C4-2B (cell line): ENCODE results near the gene SLC9A4.

Experiments used
- CTCF ChIP-seq: fragments of 450-650 bp; conservative IDR thresholded peaks from 2 replicates; pipeline ENCODE4 v1.5.1; 2017; ENCODE audit warnings: mild to moderate bottlenecking
- ZFX ChIP-seq: fragments of 450-650 bp; IDR thresholded peaks from 2 replicates; pipeline ENCODE4 v1.6.1; 2017

GRCh38 chr2:102438111-102438510 is 34.9 kb upstream of the SLC9A4 start:
- no peak for TF ChIP-seq CTCF
- TF ChIP-seq ZFX = no peak
